ENCODE data around the gene HS3ST4. TPM values are rescaled to one million over a fixed set of nuclear protein-coding genes. Genes with fewer than 3 reads are reported as not detected.

The HS3ST4 gene
- total and polyA plus RNA-seq, 2 of the 8 experiments (the other 6 are each of a cell fraction or from before 2014, with no cell fraction given), result 1.9 to 3.3 TPM

GRCh38 chr16:25812215-25812614 lies 120.5 kb downstream of the HS3ST4 start:
- Histone ChIP-seq H3K9ac (replicated peaks in 1 of 4; ENCODE audit: extremely low read depth in 1 of 4, low read depth in 3 of 4, low read length in 3 of 4) (no peak overlapping the region), H2BK5ac (ENCODE audit: low read depth, low read length) (no peak overlapping the region), H3K79me2 (ENCODE audit: control insufficient read depth in 1 of 2, insufficient read depth in 2 of 2, low read length in 2 of 2) (no peaks in the 10 kb centered on the region), H4K91ac (replicated peaks; ENCODE audit: insufficient read length, low read length) (no peak overlapping the region), H4K5ac (ENCODE audit: insufficient read length, low read depth, low read length) (no peak overlapping the region), H3K14ac (ENCODE audit: insufficient read length) (no peak overlapping the region), H2BK15ac (ENCODE audit: low read length) (no peak overlapping the region), H3K27me3 (replicated peaks in 1 of 4; ENCODE audit: control insufficient read depth in 3 of 4, extremely low read depth in 1 of 4, insufficient read depth in 3 of 4, low read length in 3 of 4) (no peaks in the 10 kb centered on the region), H3K36me3 (ENCODE audit: control insufficient read depth in 2 of 4, insufficient read depth in 4 of 4, low read length in 3 of 4) (no peaks in the 10 kb centered on the region), H3K4me3 (ENCODE audit: extremely low read depth in 1 of 4, insufficient read depth in 2 of 4, low read depth in 3 of 4, low read length in 4 of 4) (no peak overlapping the region), H3K4me1 (replicated peaks in 1 of 4; ENCODE audit: control insufficient read depth in 3 of 4, insufficient read depth in 4 of 4, low read length in 3 of 4) (no peaks in the 10 kb centered on the region), H3K18ac (ENCODE audit: extremely low read depth, low read length) (no peak overlapping the region), H3K27ac (ENCODE audit: low read depth, low read length) (no peak overlapping the region), H2BK120ac (replicated peaks; ENCODE audit: low read depth, low read length) (no peak overlapping the region), H3K23me2 (ENCODE audit: low read depth, low read length) (no peaks in the 10 kb centered on the region), H3K79me1 (ENCODE audit: low read depth, low read length) (no peaks in the 10 kb centered on the region), H3K9me3 (ENCODE audit: insufficient read depth in 2 of 2, low read depth in 1 of 2, low read length in 1 of 2) (no peaks in the 10 kb centered on the region), H4K8ac (ENCODE audit: extremely low read depth, insufficient read depth, low read length) (no peak overlapping the region), H3K56ac (replicated peaks; ENCODE audit: insufficient read length, low read depth, low read length) (no peak overlapping the region), H3K4me2 (ENCODE audit: insufficient read depth in 1 of 2, low read depth in 2 of 2, low read length in 2 of 2) (no peak overlapping the region), H2BK20ac (ENCODE audit: low read length) (no peak overlapping the region), H2AK5ac (ENCODE audit: low read depth, low read length) (no peak overlapping the region), H3K4ac (replicated peaks; ENCODE audit: insufficient read length, low read depth, low read length) (no peak overlapping the region), H3K23ac (ENCODE audit: insufficient read length) (no peak overlapping the region), H2AFZ (ENCODE audit: low read length) (no peak overlapping the region), H2BK12ac (ENCODE audit: low read depth, low read length) (no peak overlapping the region), H4K20me1 (replicated peaks in 1 of 2; ENCODE audit: control insufficient read depth in 1 of 2, insufficient read depth in 2 of 2, low read length in 2 of 2) (no peaks in the 10 kb centered on the region)
- WGBS, 2 experiments (ENCODE audit: extremely low coverage in 1 of 2, insufficient coverage in 1 of 2, insufficient read length in 1 of 2, insufficient replicate concordance in 2 of 2, low coverage in 1 of 2, low lambda C conversion rate in 2 of 2, missing lambda C conversion rate in 1 of 2), result 91% methylated on average over 5 of the region's 5 CpGs; no CpG with 5 or more reads in 1 of the 2 experiments
- no peak for FAIRE-seq
- no peak for TF ChIP-seq RAD21 (IDR thresholded peaks at IDR 0.05 in 1 of 2, conservative IDR thresholded peaks at IDR 0.05 in 1 of 2; ENCODE audit: low read depth in 2 of 2, low read length in 2 of 2)
- CTCF ChIA-PET (ENCODE audit: partially characterized antibody), result interaction anchor here (0.7 kb wide), 1 partner anchor 11 kb away, joined by 3 read pairs; no protein-coding TSS in a partner anchor
- no peak for DNase-seq (ENCODE audit: low read depth in 1 of 2, low spot score in 2 of 2)
- POLR2A ChIA-PET (ENCODE audit: partially characterized antibody), result interaction anchor here (0.5 kb wide), 1 partner anchor 15 kb away, joined by 3 read pairs; no protein-coding TSS in a partner anchor
